ENCODE results near the gene TTI1. TPM values are rescaled to one million over a fixed set of nuclear protein-coding genes. Genes with fewer than 3 reads are reported as not detected.

The TTI1 gene
- total and polyA plus RNA-seq, 2 of the 13 experiments (the other 11 are each of a cell fraction or from before 2014, with no cell fraction given), result 22.9 to 39.8 TPM

DNA sequence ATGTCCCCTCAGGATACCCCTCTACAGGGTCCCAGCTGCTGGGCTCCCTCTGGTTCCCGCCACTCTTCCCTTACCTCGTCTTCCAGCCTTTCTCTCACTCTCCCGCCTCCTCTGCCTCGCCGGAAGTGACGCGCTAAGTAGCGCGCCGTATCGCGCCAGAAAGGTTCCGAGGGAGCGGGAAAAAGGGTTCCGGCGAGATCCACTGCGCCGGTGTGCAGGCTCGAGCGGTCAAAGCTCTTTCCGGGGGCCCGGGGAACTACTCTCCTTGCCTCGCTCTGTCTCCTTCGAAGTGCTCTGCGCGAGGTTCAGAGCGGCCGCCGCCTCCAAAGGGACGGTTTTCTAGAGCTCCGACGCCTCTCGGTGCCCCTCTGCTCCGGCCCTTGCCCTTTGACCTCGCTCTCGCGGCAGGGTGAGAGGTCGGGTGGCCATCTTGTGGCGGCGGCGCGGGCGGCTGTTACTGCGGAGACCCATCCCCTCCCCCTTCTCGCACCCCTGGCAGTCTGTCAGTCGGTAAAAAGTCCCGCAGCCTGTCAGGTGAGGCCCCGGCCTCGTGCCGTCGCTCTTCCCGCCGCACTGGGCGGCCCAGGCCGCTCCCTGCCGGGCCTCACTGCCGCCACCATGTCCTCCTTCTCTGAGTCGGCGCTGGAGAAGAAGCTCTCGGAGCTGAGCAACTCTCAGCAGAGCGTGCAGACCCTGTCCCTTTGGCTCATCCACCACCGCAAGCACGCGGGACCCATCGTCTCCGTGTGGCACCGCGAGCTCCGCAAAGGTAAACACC is at the start of gene TTI1, which contains the start of gene RPRD1B (continued):
- TF ChIP-seq HNRNPH1 (optimal IDR thresholded peaks at IDR 0.05; ENCODE audit: low read depth, low read length) (no peak), NRL (CRISPR knock-in tag; IDR thresholded peaks at IDR 0.05; ENCODE audit: borderline replicate concordance) (peak; percentile 93), POLR2AphosphoS5 (IDR thresholded peaks at IDR 0.05; ENCODE audit: low read depth, low read length) (peak; percentile 97), NR3C1 (CRISPR knock-in tag; IDR thresholded peaks at IDR 0.05) (no peak), ZNF484 (CRISPR knock-in tag; IDR thresholded peaks at IDR 0.05; ENCODE audit: borderline replicate concordance, low read depth) (no peak; the same call in 1 of the 2 replicates), JDP2 (CRISPR knock-in tag; IDR thresholded peaks at IDR 0.05; ENCODE audit: borderline replicate concordance) (peak; percentile 77; the same call in 1 of the 2 replicates), RELA (CRISPR knock-in tag; IDR thresholded peaks at IDR 0.05) (no peak; the same call in 1 of the 2 replicates), ZSCAN25 (CRISPR knock-in tag; IDR thresholded peaks at IDR 0.05) (peak; percentile 76), ELF3 (CRISPR knock-in tag; IDR thresholded peaks at IDR 0.05) (peak; percentile 80), ZNF33B (CRISPR knock-in tag; IDR thresholded peaks at IDR 0.05) (peak; percentile 89), REL (CRISPR knock-in tag; conservative IDR thresholded peaks at IDR 0.05) (peak; percentile 97), ZMYM4 (CRISPR knock-in tag; IDR thresholded peaks at IDR 0.05) (peak; percentile 95)
- TF ChIP-seq, protein P1, sequence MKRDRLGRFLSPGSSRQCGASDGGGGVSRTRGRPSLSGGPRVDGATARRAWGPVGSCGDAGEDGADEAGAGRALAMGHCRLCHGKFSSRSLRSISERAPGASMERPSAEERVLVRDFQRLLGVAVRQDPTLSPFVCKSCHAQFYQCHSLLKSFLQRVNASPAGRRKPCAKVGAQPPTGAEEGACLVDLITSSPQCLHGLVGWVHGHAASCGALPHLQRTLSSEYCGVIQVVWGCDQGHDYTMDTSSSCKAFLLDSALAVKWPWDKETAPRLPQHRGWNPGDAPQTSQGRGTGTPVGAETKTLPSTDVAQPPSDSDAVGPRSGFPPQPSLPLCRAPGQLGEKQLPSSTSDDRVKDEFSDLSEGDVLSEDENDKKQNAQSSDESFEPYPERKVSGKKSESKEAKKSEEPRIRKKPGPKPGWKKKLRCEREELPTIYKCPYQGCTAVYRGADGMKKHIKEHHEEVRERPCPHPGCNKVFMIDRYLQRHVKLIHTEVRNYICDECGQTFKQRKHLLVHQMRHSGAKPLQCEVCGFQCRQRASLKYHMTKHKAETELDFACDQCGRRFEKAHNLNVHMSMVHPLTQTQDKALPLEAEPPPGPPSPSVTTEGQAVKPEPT (CRISPR knock-in tag; IDR thresholded peaks at IDR 0.05; ENCODE audit: low read depth), result peak; percentile 94; the same call in 1 of the 2 replicates
- TF ChIP-seq, protein P2, sequence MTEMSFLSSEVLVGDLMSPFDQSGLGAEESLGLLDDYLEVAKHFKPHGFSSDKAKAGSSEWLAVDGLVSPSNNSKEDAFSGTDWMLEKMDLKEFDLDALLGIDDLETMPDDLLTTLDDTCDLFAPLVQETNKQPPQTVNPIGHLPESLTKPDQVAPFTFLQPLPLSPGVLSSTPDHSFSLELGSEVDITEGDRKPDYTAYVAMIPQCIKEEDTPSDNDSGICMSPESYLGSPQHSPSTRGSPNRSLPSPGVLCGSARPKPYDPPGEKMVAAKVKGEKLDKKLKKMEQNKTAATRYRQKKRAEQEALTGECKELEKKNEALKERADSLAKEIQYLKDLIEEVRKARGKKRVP (CRISPR knock-in tag; IDR thresholded peaks at IDR 0.05), result peak in 1 of 2 experiments; percentile 69; a peak in 2 of 4 replicates
- TF ChIP-seq, protein P3, sequence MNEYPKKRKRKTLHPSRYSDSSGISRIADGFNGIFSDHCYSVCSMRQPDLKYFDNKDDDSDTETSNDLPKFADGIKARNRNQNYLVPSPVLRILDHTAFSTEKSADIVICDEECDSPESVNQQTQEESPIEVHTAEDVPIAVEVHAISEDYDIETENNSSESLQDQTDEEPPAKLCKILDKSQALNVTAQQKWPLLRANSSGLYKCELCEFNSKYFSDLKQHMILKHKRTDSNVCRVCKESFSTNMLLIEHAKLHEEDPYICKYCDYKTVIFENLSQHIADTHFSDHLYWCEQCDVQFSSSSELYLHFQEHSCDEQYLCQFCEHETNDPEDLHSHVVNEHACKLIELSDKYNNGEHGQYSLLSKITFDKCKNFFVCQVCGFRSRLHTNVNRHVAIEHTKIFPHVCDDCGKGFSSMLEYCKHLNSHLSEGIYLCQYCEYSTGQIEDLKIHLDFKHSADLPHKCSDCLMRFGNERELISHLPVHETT (CRISPR knock-in tag; conservative IDR thresholded peaks at IDR 0.05), result peak; percentile 82
- TF ChIP-seq, protein P4, sequence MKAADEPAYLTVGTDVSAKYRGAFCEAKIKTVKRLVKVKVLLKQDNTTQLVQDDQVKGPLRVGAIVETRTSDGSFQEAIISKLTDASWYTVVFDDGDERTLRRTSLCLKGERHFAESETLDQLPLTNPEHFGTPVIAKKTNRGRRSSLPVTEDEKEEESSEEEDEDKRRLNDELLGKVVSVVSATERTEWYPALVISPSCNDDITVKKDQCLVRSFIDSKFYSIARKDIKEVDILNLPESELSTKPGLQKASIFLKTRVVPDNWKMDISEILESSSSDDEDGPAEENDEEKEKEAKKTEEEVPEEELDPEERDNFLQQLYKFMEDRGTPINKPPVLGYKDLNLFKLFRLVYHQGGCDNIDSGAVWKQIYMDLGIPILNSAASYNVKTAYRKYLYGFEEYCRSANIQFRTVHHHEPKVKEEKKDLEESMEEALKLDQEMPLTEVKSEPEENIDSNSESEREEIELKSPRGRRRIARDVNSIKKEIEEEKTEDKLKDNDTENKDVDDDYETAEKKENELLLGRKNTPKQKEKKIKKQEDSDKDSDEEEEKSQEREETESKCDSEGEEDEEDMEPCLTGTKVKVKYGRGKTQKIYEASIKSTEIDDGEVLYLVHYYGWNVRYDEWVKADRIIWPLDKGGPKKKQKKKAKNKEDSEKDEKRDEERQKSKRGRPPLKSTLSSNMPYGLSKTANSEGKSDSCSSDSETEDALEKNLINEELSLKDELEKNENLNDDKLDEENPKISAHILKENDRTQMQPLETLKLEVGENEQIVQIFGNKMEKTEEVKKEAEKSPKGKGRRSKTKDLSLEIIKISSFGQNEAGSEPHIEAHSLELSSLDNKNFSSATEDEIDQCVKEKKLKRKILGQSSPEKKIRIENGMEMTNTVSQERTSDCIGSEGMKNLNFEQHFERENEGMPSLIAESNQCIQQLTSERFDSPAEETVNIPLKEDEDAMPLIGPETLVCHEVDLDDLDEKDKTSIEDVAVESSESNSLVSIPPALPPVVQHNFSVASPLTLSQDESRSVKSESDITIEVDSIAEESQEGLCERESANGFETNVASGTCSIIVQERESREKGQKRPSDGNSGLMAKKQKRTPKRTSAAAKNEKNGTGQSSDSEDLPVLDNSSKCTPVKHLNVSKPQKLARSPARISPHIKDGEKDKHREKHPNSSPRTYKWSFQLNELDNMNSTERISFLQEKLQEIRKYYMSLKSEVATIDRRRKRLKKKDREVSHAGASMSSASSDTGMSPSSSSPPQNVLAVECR (CRISPR knock-in tag; IDR thresholded peaks at IDR 0.05; ENCODE audit: borderline replicate concordance), result peak; percentile 99
- TF ChIP-seq, protein P5, sequence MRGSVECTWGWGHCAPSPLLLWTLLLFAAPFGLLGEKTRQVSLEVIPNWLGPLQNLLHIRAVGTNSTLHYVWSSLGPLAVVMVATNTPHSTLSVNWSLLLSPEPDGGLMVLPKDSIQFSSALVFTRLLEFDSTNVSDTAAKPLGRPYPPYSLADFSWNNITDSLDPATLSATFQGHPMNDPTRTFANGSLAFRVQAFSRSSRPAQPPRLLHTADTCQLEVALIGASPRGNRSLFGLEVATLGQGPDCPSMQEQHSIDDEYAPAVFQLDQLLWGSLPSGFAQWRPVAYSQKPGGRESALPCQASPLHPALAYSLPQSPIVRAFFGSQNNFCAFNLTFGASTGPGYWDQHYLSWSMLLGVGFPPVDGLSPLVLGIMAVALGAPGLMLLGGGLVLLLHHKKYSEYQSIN (CRISPR knock-in tag; IDR thresholded peaks at IDR 0.05; ENCODE audit: borderline replicate concordance), result no peak

Data from HepG2 (cell line).